NCI-H1092 (cell line): ENCODE data around the gene C6orf132.
A peak's percentile ranks its signal among the peaks of the same experiment; 100 is the strongest.
"Not testable (repeated sequence)": the region's sequence is repeated elsewhere in the genome, so short reads cannot be mapped to it uniquely, and the experiment has no call there.

Source experiments
- DNase-seq: peaks from one replicate; lab custom pipeline; 2025; lab: John Stamatoyannopoulos, UW

C6orf132 gene, protein sequence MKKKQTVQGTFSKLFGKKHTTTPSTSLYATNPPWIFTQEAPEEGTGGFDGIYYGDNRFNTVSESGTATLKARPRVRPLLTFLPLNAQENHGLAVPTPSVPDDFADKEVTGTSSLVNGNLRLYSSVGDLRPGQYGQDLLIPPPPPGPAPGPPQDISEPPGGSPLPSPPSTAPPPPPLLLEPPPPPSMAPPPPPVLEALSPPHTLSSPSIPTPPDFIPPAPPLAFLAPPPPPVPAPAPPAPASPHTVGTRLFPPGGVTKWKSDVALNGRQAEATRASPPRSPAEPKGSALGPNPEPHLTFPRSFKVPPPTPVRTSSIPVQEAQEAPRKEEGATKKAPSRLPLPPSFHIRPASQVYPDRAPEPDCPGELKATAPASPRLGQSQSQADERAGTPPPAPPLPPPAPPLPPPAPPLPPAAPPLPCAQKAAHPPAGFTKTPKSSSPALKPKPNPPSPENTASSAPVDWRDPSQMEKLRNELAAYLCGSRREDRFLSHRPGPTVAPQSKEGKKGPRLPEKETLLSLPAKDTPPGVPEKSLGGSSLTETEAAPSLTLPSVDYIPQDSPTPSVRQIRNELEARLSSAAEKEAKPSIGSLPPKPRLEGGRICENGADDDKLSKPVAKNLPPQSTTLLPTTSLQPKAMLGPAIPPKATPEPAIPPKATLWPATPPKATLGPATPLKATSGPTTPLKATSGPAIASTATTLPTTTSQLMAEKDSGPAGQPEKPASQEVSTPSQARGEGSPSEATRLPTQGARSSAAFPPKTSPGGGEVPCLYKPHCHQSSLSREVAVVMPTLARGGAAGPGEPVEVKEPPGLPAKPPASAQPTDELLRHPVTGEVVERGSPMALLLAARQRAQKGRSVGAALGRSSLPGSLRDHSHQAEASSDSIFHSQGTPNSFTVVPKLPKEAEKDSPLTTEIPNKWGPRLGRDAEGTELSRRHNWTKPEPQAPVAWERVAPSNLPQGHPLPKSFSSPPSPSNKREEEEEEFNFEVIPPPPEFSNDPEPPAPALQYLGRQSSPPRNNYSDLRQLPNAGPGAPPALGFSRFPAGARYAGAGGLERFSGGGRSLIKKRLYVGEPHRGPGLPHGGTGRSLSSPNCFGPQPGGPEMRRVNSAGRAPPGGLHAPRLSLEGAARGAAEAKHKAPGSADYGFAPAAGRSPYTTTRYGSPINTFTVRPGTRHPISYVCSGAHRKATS

DNA sequence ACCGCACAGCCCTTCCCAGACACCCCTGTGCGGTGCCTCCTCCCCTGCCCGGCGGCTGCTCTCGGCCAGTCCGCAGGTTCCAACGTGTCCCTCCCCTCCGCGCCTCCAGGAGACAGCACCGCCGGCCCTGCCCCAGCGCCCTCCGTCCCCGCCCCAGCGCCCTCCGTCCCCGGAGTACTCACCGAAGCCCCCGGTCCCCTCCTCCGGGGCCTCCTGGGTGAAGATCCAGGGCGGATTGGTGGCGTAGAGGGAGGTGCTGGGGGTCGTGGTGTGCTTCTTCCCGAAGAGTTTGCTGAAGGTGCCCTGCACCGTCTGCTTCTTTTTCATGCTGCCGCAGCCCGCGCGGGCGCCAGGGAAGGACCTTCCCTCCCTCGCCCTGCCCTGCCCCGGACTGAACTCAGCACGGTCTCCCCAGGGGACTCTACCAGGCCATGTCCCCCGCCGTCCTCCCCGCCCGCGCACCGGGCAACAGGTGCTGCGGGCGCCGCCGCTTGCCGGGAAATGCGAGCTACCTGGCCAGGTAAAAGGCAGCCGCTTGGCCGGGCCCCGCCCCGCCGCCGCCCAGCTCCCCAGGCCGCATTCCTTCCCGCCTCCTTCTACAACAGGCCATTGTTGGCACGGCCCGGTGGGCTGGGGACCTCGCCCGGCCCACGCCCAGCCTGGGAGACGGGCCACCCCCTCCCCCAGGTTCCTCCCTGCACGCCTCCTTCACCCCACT, at the start of gene C6orf132:
Gene C6orf132 (minus strand): TSS at position 503 of the 718 bp plus-strand sequence. CDS start 176 bp downstream, at position 327.
- no peak for DNase-seq

DNA sequence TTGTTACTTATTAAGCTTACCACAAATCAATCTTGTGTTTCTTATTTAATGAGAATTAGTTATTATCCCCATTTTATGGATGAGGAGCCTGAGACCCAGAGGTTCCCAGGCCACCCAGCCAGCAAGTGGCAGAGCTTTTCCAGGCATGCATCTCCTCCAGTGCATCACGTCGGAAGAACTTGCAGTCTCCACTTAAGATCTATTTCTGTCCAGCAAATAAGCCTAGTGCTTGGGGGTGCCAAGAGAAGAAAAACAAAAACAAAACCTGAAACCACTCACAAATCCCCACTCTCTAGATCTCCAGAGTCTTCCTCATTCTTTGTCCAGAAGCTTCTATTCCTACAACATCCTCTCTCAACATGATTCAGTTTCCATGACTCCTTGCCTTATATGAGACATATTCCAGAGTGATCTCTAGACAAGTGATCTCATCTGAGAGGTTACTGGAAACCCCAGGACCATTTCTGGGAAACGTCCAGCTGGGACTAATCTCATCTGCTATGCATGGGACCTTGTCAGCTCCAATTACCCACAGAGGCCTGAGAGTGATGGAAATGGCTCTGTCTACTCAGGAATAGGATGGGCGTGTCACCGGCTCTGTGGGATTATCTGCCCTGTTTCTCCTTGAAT, 48.2 kb upstream of the C6orf132 start:
- DNase-seq: no peak

DNA sequence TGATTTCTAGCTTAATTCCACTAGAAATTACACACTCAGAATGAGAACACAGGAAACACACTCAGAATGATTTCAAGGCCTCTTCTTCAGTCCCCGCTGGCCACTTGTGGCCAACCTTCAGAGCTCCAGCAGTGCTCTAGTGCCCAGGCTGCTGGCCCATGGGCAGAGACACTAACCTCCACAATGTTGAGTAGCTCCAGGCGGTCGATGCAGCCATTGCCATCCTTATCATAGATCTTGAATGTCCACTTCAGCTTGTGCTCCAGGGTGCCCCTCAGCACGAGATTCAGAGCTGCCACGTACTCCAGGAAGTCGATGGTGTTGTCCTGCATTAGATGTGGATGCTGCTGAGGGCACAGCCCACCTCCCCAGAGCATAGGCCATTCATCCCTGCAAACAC, 46.0 kb upstream of the C6orf132 start:
- no peak for DNase-seq

DNA sequence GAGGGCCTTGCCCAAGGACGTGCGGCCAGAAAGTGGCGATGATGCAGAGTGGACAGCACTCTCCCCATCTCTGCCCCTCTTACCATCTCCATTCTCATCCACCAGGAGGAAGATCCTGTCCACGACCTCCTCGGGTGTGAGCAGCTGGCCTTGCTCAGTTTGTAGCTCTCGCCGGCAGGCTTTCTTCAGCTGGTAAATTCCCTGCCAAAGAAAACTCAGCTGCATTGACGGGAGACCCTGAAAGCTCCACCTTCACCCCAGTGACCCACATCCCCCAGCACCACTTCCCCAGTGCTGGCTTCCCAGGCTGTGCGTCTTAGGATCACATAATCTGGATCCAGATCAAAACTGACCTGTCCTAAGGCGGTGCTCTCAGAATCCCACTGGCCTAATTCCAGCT, 43.2 kb upstream of the C6orf132 start:
- DNase-seq: no peak

GRCh38 chr6:42184475-42184874, 42.1 kb upstream of the C6orf132 start:
- no peak for DNase-seq

- no peak for DNase-seq
Measured at GRCh38 chr6:42182101-42182500, 39.7 kb upstream of the C6orf132 start.

DNA sequence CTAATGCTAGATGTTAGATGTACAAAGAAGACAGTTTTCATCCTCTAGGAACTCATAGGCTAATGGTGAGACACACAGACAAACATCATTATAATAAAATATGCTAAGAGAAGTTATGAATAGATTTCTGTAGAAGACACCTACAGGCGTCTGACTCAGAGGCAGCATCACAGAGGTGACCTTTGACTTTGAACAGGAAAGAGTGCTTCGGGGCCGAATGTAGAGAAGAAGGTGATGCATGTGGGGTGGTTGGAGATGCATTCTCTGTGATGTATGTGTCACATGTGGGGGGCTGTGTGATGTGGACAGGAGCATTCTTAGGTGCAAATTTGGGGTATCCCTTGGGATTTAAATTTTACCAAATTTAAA, 37.5 kb upstream of the C6orf132 start:
- DNase-seq: no peak

DNA sequence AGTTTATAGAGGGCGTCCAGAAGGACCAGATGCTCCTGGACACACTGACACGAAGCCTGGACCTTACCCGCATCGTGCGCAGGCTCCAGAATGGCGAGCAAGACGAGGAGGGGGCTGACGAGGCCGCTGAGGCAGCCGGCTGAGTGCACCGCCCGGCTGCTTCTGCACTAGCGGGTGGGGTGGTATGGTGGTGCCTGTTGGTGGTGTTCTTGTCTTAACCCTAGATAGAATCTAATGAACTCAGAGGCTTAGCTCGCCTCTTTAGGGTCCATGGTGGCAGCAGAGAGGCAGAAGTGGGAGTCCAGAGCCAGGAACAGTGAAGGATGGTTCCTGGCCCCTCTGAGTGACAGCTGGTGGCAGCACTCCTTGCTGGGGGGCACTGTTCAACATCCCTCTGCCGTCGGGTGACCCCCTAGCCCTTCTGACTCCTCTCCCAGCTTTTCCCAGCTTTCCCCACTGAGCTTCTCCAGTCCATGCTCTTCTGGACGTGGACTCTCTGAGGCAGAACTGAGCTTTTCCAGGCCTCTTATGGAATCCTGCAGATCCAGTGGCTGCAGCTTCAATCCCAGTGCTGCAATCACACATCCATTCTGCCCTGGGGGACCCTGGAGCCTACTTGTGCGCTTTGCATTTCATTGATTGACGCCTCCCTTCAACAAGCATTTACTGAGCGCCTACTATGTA, 37.0 kb upstream of the C6orf132 start:
- no peak for DNase-seq

DNA sequence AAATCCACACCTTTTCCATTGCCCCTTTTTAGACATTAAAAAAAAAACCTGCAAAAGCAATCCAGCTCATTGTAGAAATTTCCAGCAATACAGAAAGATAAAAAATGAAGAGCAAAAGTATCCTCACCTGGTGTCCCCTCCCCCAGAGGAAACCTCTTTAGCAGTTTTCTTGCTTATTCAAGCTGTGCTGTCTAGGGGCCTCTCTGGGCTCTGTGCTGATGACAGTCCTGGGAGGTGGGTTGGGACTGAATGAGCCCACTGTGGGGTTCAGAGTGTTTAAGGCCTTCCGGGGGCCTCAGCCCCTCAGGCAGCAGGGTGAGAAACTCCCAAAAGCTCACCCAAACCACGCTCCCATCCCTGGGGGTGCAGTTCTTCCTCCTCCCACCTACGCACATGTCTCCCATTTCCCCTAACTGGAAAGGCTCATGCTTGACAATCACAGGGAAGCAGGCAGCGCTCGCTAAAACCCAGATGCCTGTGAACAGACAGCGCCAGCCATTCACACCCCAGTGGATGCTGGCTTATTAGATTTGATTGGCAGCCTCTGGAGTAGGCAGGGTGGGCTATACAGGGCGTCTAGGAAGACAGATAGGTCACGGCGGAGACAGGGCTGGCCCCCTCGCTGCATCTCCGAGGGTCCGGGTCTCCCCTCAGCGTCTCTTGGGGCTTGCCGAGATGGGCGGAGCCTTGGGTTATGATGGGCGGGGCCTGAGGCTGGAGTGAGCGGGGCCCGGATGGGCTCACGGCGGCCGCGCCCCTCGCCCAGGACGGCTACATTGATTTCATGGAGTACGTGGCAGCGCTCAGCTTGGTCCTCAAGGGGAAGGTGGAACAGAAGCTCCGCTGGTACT, 35.3 kb upstream of the C6orf132 start:
- no peak for DNase-seq

DNA sequence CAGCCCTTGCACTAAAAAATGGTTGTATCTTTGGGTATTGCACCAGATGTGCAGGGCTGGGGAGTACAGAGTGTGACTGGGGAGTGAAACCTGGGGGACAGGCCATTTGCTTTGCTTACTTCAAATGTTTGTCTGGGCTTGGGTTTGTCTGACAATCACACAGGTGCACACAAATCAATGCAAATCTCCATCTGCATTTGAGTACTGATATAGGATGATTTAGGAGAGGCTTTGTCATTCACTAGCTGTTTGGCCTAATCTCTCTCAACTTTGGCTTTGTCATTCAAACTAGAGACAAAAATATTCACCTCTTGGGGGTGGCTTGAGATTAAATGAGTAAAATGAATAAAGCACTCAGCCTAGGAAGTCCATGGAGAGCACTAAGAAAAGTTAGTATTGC, 34.6 kb upstream of the C6orf132 start:
- no peak for DNase-seq

- no peak for DNase-seq
Measured at GRCh38 chr6:42175860-42176259, 33.4 kb upstream of the C6orf132 start.

GRCh38 chr6:42173101-42173500, 30.7 kb upstream of the C6orf132 start, which contains the start of gene GUCA1A:
TSS of gene GUCA1A (plus strand) at chr6:42173364. CDS start at chr6:42173614, 250 bp downstream.
- no peak for DNase-seq

- no peak for DNase-seq
Measured at GRCh38 chr6:42171813-42172581, 29.6 kb upstream of the C6orf132 start.

- not testable (repeated sequence) for DNase-seq
Measured at GRCh38 chr6:42169780-42170179, 27.4 kb upstream of the C6orf132 start.

DNA sequence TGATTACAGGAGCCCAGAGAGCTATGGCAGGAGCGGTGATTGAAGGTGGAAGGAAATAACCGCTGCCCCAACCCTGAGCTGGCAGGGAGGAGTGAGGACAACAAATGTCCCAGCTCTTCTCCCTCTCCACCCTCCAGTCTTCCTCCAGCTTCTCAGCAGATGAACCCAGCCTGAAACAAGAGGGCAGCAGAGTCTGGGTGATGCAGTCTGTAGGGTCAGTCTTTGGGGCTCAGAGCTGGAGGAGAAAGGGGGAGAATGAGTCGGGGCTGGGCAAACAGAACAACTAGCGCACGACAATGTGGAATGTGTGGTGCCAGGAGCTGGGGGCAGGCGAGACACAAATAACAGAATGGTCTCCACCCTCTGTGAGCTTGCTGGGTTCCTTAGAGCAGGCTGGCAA, 26.2 kb upstream of the C6orf132 start:
- no peak for DNase-seq

GRCh38 chr6:42166444-42167141, 24.2 kb upstream of the C6orf132 start:
- DNase-seq: peak; percentile 63

DNA sequence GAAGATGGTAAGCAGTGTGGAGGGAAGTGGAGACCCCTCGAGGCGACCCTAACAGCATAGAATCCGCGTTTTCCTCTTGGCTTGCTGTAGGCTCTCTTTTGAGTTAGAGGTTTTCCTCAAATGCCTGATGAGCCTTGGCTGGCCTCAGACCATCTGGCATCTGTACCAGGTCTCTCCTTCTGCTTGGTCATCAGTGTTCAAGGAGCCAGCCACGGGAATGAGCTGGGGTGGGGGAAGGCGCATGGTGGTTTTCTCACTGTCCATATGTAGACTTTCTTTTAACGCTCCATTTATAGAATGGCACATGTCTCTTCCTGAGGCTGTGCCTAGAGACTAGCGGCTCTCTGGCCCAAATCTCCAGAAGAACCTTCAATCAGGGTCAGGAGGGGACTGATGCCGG, 22.6 kb upstream of the C6orf132 start:
- DNase-seq: no peak

GRCh38 chr6:42163981-42164380, 21.6 kb upstream of the C6orf132 start:
- no peak for DNase-seq
